Activated CD4-positive, alpha-beta T cell treated with anti-CD3 and anti-CD28 coated beads for 36 hours (primary cell): ENCODE measurements around the gene CLASP1. TPM values are rescaled to one million over a fixed set of nuclear protein-coding genes. Genes with fewer than 3 reads are reported as not detected.
"Not testable (repeated sequence)": the region's sequence is repeated elsewhere in the genome, so short reads cannot be mapped to it uniquely, and the experiment has no call there.

ENCODE experiments used
- ATAC-seq: fragments of 200-7000 bp; cut with Tn5 transposase; one replicate; pipeline ENCODE4 v1.10.0; 2021; ENCODE audit warnings: mild to moderate bottlenecking, moderate library complexity
- CTCF ChIA-PET: fragments of 350-600 bp; sonication (Branson Sonifier 250); formaldehyde crosslinking; loops from one replicate; lab custom pipeline; 2021; ENCODE audit warnings: antibody characterized with exemption; lab: Charles Lee
- POLR2A ChIA-PET: fragments of 350-600 bp; sonication (Branson Sonifier 250); formaldehyde crosslinking; loops from one replicate; lab custom pipeline; 2021; ENCODE audit warnings: antibody characterized with exemption, inconsistent platforms; lab: Charles Lee
- DNase-seq: peaks from one replicate; pipeline ENCODE4 v3.0.0-alpha.2; 2020
- H3K27ac Mint-ChIP-seq: one replicate; pipeline ENCODE4 v1.8.0; 2021; ENCODE audit warnings: mixed read lengths
- H3K27me3 Mint-ChIP-seq: one replicate; pipeline ENCODE4 v1.8.0; 2021; ENCODE audit warnings: mixed read lengths
- H3K36me3 Mint-ChIP-seq: one replicate; pipeline ENCODE4 v1.8.0; 2021; ENCODE audit warnings: low read depth, mixed read lengths
- H3K4me1 Mint-ChIP-seq: one replicate; pipeline ENCODE4 v1.8.0; 2021; ENCODE audit warnings: mixed read lengths
- H3K4me3 Mint-ChIP-seq: one replicate; pipeline ENCODE4 v1.8.0; 2021; ENCODE audit warnings: mild to moderate bottlenecking, moderate library complexity, mixed read lengths
- H3K9me3 Mint-ChIP-seq: one replicate; pipeline ENCODE4 v1.8.0; 2021; ENCODE audit warnings: low read depth, mixed read lengths
- intact Hi-C, 2 experiments: fragments of 100-400 bp; cut with DNase I in 1 of 2; cut with micrococcal nuclease in 1 of 2; formaldehyde crosslinking; loops; one replicate each; pipeline versions ENCODE4 v1.14.2 to v1.15.1; 2022 to 2024; cut with DNase I, micrococcal nuclease
- total RNA-seq, 2 experiments: library from RNA; stranded (reverse); gene quantifications; one replicate each; pipeline ENCODE4 v1.2.3, GENCODE V29; 2021

The CLASP1 gene
- total RNA-seq, 2 experiments from 2014 or later: 56.8 to 75.6 TPM

GRCh38 chr2:121686902-121687301 lies 37.6 kb upstream of the CLASP1 start:
- ATAC-seq: no peak
- H3K27ac Mint-ChIP-seq: no peak overlapping the region
- H3K4me1 Mint-ChIP-seq: no peaks in the 10 kb centered on the region
- no peak overlapping the region for H3K4me3 Mint-ChIP-seq
- intact Hi-C loops: no loop called here
- ChIA-PET CTCF (no interaction called here), POLR2A (no interaction called here)
- DNase-seq: no peak
- peaks cover 8% of the 10 kb centered on the region for H3K36me3 Mint-ChIP-seq
- peaks cover 15% of the 10 kb centered on the region for H3K9me3 Mint-ChIP-seq
- no peaks in the 10 kb centered on the region for H3K27me3 Mint-ChIP-seq

- POLR2A ChIA-PET: no interaction called here
- H3K27ac Mint-ChIP-seq: no peak overlapping the region
- peaks cover 8% of the 10 kb centered on the region for H3K36me3 Mint-ChIP-seq
- no peaks in the 10 kb centered on the region for H3K27me3 Mint-ChIP-seq
- CTCF ChIA-PET: no interaction called here
- no peak overlapping the region for H3K4me3 Mint-ChIP-seq
- H3K9me3 Mint-ChIP-seq: peaks cover 21% of the 10 kb centered on the region
- intact Hi-C loops: no loop called here
- H3K4me1 Mint-ChIP-seq: no peaks in the 10 kb centered on the region
- ATAC-seq (no peak), DNase-seq (no peak)
Observed at GRCh38 chr2:121686218-121686617, 37.0 kb upstream of the CLASP1 start.

GRCh38 chr2:121682396-121683298 lies 33.4 kb upstream of the CLASP1 start:
- Mint-ChIP-seq H3K9me3 (peaks cover 34% of the 10 kb centered on the region), H3K4me3 (no peak overlapping the region), H3K27ac (no peak overlapping the region), H3K36me3 (peaks cover 8% of the 10 kb centered on the region), H3K4me1 (no peaks in the 10 kb centered on the region), H3K27me3 (no peaks in the 10 kb centered on the region)
- DNase-seq: no peak
- intact Hi-C loops: no loop called here
- ATAC-seq: no peak
- ChIA-PET POLR2A (no interaction called here), CTCF (interaction anchor here (0.7 to 1.6 kb wide), 2 partner anchors 17 to 48 kb away, joined by 3 to 7 read pairs; no protein-coding TSS in a partner anchor)

- CTCF ChIA-PET: no interaction called here
- ATAC-seq (no peak), DNase-seq (no peak)
- Mint-ChIP-seq H3K27ac (no peak overlapping the region), H3K4me1 (no peaks in the 10 kb centered on the region), H3K9me3 (peaks cover 46% of the 10 kb centered on the region), H3K27me3 (peaks cover 2% of the 10 kb centered on the region), H3K36me3 (peaks cover 6% of the 10 kb centered on the region), H3K4me3 (no peak overlapping the region)
- POLR2A ChIA-PET: no interaction called here
- intact Hi-C loops: no loop called here
Observed at GRCh38 chr2:121677855-121678254, 28.6 kb upstream of the CLASP1 start.

- DNase-seq, POLR2A ChIA-PET, H3K4me1 Mint-ChIP-seq, H3K27me3 Mint-ChIP-seq, ATAC-seq, CTCF ChIA-PET, H3K36me3 Mint-ChIP-seq, intact Hi-C loops, H3K27ac Mint-ChIP-seq, H3K4me3 Mint-ChIP-seq: not testable (repeated sequence)
- H3K9me3 Mint-ChIP-seq: peaks cover 31% of the 10 kb centered on the region
Observed at GRCh38 chr2:121671621-121672020, 22.4 kb upstream of the CLASP1 start.

GRCh38 chr2:121670181-121670580 lies 20.9 kb upstream of the CLASP1 start:
- H3K27ac Mint-ChIP-seq: no peak overlapping the region
- ChIA-PET CTCF (interaction anchor here (1.2 to 1.3 kb wide), 2 partner anchors 9 to 14 kb away, joined by 4 read pairs; no protein-coding TSS in a partner anchor), POLR2A (no interaction called here)
- peaks cover 2% of the 10 kb centered on the region for H3K27me3 Mint-ChIP-seq
- peaks cover 27% of the 10 kb centered on the region for H3K9me3 Mint-ChIP-seq
- H3K36me3 Mint-ChIP-seq: peaks cover 6% of the 10 kb centered on the region
- H3K4me1 Mint-ChIP-seq: no peaks in the 10 kb centered on the region
- ATAC-seq (no peak), DNase-seq (no peak)
- intact Hi-C loops: no loop called here
- no peak overlapping the region for H3K4me3 Mint-ChIP-seq

GRCh38 chr2:121667618-121668017 lies 18.4 kb upstream of the CLASP1 start:
- CTCF ChIA-PET: interaction anchor here (1.2 kb wide), 1 partner anchor 17 kb away, joined by 3 read pairs; no protein-coding TSS in a partner anchor
- POLR2A ChIA-PET: no interaction called here
- Mint-ChIP-seq H3K4me3 (no peak overlapping the region), H3K36me3 (peaks cover 6% of the 10 kb centered on the region), H3K9me3 (peaks cover 11% of the 10 kb centered on the region), H3K4me1 (no peaks in the 10 kb centered on the region), H3K27ac (peak overlapping the region; percentile 10), H3K27me3 (no peaks in the 10 kb centered on the region)
- DNase-seq (no peak), ATAC-seq (no peak)
- intact Hi-C loops: no loop called here

- H3K36me3 Mint-ChIP-seq: peaks cover 8% of the 10 kb centered on the region
- ChIA-PET POLR2A (no interaction called here), CTCF (no interaction called here)
- H3K4me1 Mint-ChIP-seq: no peaks in the 10 kb centered on the region
- intact Hi-C loops: no loop called here
- ATAC-seq (no peak), DNase-seq (no peak)
- H3K4me3 Mint-ChIP-seq: no peak overlapping the region
- peaks cover 3% of the 10 kb centered on the region for H3K9me3 Mint-ChIP-seq
- H3K27me3 Mint-ChIP-seq: no peaks in the 10 kb centered on the region
- H3K27ac Mint-ChIP-seq: no peak overlapping the region
Observed at GRCh38 chr2:121666042-121666441, 16.8 kb upstream of the CLASP1 start.

- ATAC-seq: no peak
- CTCF ChIA-PET: no interaction called here
Observed at GRCh38 chr2:121665504-121665903, 16.2 kb upstream of the CLASP1 start.

GRCh38 chr2:121664713-121665112 lies 15.5 kb upstream of the CLASP1 start:
- no peaks in the 10 kb centered on the region for H3K4me1 Mint-ChIP-seq
- CTCF ChIA-PET: no interaction called here
- POLR2A ChIA-PET: interaction anchor here (0.7 kb wide), 1 partner anchor 57 kb away, joined by 3 read pairs; no protein-coding TSS in a partner anchor

More at GRCh38 chr2:121665504-121665903, 16.2 kb upstream of the CLASP1 start:
- H3K9me3 Mint-ChIP-seq: no peaks in the 10 kb centered on the region
- POLR2A ChIA-PET: interaction anchor here (0.7 kb wide), 1 partner anchor 57 kb away, joined by 3 read pairs; no protein-coding TSS in a partner anchor
- no peak for DNase-seq
- H3K4me3 Mint-ChIP-seq: no peak overlapping the region
- H3K4me1 Mint-ChIP-seq: no peaks in the 10 kb centered on the region
- no peak overlapping the region for H3K27ac Mint-ChIP-seq
- no peaks in the 10 kb centered on the region for H3K27me3 Mint-ChIP-seq
- intact Hi-C loops: no loop called here
- H3K36me3 Mint-ChIP-seq: peaks cover 8% of the 10 kb centered on the region

GRCh38 chr2:121664086-121664485 lies 14.8 kb upstream of the CLASP1 start:
- intact Hi-C loops: no loop called here
- CTCF ChIA-PET: no interaction called here
- no peak overlapping the region for H3K27ac Mint-ChIP-seq
- no peaks in the 10 kb centered on the region for H3K27me3 Mint-ChIP-seq
- POLR2A ChIA-PET: no interaction called here
- DNase-seq (no peak), ATAC-seq (no peak)
- H3K4me1 Mint-ChIP-seq: no peaks in the 10 kb centered on the region
- peaks cover 10% of the 10 kb centered on the region for H3K36me3 Mint-ChIP-seq
- no peak overlapping the region for H3K4me3 Mint-ChIP-seq
- H3K9me3 Mint-ChIP-seq: no peaks in the 10 kb centered on the region

More at GRCh38 chr2:121664713-121665112, 15.5 kb upstream of the CLASP1 start:
- intact Hi-C loops: no loop called here
- H3K9me3 Mint-ChIP-seq: no peaks in the 10 kb centered on the region
- no peaks in the 10 kb centered on the region for H3K27me3 Mint-ChIP-seq
- H3K36me3 Mint-ChIP-seq: peaks cover 8% of the 10 kb centered on the region
- no peak overlapping the region for H3K4me3 Mint-ChIP-seq
- DNase-seq (no peak), ATAC-seq (no peak)
- H3K27ac Mint-ChIP-seq: no peak overlapping the region

- H3K27ac Mint-ChIP-seq: no peak overlapping the region
- H3K27me3 Mint-ChIP-seq: no peaks in the 10 kb centered on the region
- peaks cover 14% of the 10 kb centered on the region for H3K36me3 Mint-ChIP-seq
- DNase-seq: no peak
- no peak for ATAC-seq
- CTCF ChIA-PET: interaction anchor here (0.7 kb wide), 1 partner anchor 84 kb away, joined by 3 read pairs; no protein-coding TSS in a partner anchor
- no peak overlapping the region for H3K4me3 Mint-ChIP-seq
- POLR2A ChIA-PET: no interaction called here
- H3K4me1 Mint-ChIP-seq: peaks cover 2% of the 10 kb centered on the region
- no peaks in the 10 kb centered on the region for H3K9me3 Mint-ChIP-seq
- intact Hi-C loops: no loop called here
Observed at GRCh38 chr2:121663434-121663833, 14.2 kb upstream of the CLASP1 start.
